H54 (cell line): ENCODE results near the gene UTP20.

Experiments used
- DNase-seq: peaks from one replicate; pipeline ENCODE4 v3.0.0; 2011; ENCODE audit warnings: low spot score, mixed read lengths; ENCODE audit not compliant: insufficient read length
- FAIRE-seq: peaks from 3 replicates; lab custom pipeline; 2011; peaks lifted over from hg19 to GRCh38; lab: Jason Lieb, UNC
- POLR2A ChIP-seq: IDR thresholded peaks from 2 replicates; pipeline ENCODE4 v1.6.1; 2011; ENCODE audit warnings: low read depth, mild to moderate bottlenecking, low read length

Gene UTP20

GRCh38 chr12:101424620-101425019, 144.7 kb downstream of the UTP20 start:
- no peak for FAIRE-seq
- TF ChIP-seq POLR2A, result no peak
- DNase-seq, result no peak

- no peak for TF ChIP-seq POLR2A
- DNase-seq (no peak), FAIRE-seq (no peak)
Observed at GRCh38 chr12:101430456-101430855, 150.6 kb downstream of the UTP20 start.

GRCh38 chr12:101436136-101436535, 156.2 kb downstream of the UTP20 start:
- DNase-seq (no peak), FAIRE-seq (no peak)
- no peak for TF ChIP-seq POLR2A
